ENCODE data around the gene GRID2IP. TPM values are rescaled to one million over a fixed set of nuclear protein-coding genes. Genes with fewer than 3 reads are reported as not detected.

GRID2IP gene
- total RNA-seq, 1 donor from 2014 or later, result not detected

DNA sequence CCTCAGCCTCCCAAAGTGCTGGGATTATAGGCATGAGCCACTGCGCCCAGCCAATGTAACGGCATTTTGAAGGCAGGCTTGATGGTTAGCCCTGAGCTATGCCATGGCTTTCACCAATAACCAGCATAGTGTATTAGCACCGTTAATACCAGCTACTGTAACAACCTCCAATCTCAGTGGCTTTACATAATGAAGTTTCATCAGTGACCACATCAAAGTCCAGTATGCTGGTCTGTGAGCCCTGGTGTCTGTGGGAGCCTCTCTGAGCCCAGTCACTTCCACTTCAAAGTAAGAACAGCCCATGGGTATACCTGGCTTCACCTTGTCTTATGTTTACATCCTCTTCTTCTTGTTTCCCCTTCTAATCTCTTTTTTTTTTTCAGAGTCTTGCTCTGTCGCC lies 14.4 kb upstream of the GRID2IP start:
- ATAC-seq (ENCODE audit: poor library complexity) (no peak), DNase-seq (no peak)
- intact Hi-C loops (cut with DNase I), result no loop called here

DNA sequence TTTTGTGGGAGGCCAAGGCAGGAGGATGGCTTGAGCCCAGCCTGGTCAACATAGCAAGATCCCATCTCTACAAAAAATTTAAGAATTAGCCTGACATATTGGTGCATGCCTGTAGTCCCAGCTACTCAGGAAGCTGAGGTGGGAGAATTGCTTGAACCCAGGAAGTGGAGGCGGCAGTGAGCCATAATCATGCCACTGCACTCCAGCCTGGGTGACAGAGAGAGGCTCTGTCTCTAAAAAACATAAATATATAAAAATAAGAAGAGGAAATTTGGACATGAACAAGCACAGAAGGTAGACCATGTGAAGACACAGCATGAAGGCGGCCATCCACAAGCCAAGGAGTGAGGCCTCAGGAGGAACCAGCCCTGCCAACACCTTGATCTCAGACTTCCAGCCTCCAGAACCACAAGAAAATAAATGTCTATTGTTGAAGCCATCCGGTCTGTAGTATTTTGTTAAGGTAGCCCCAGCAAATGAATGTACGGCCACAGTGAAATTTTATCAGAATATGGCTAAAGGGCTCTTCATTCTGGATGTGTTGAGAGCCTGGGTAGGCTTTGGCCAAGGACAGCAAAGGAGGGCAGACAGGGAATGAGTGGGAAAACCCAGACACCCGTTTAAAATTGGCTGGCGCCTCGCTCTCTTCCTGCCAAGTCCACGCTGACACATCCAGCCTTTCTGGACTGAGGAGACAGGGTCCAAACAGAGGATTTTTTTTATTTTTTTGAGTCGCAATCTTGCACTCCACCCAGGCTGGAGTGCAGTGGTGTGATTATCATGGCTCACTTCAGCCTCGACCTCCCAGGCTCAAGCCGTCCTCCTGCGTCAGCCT lies 12.9 kb upstream of the GRID2IP start:
- DNase-seq (no peak), ATAC-seq (ENCODE audit: poor library complexity) (peak; percentile 41)
- intact Hi-C loops (cut with DNase I), result no loop called here

DNA sequence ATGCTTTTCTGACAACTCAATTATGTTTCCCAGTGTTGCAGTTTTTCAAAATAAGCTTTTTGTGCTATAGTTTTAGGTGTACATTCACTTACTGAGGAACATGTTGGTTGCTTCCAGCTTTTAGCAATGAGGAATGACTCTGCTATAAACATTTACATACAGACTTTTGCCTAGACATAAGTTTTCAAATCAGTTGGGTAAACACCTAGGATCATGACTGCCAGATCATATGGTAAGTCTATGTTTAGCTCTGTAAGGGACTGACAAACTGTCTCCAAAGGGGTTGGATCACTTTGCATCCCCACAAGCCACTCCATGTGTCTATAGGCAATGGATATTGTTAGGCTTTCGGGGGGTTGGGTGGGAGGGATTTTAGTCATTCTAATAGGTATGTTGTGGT lies 10.8 kb upstream of the GRID2IP start:
- intact Hi-C loops (cut with DNase I), result no loop called here
- ATAC-seq (ENCODE audit: poor library complexity), result no peak
- DNase-seq, result no peak

DNA sequence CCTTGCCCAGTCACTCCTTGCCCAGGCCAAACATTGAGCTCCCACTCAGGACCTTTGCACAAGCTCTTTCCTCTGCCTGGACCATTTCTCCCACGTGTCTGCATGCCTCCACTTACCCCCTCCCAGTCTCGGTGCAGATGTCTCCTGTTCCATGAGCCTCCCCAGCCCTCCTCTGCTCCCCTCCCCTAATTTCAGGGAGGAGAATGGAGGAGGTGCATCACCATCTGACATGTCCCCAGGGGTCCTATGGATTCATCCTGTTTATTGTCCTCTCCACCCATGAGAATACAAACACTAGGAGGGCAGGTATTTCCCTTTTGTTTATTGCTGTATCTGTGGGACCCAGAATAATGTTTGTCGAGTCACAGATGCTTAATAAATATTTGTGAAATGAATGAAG lies 8.6 kb upstream of the GRID2IP start:
- no peak for ATAC-seq (ENCODE audit: poor library complexity)
- intact Hi-C loops (cut with DNase I), result no loop called here
- DNase-seq, result no peak

DNA sequence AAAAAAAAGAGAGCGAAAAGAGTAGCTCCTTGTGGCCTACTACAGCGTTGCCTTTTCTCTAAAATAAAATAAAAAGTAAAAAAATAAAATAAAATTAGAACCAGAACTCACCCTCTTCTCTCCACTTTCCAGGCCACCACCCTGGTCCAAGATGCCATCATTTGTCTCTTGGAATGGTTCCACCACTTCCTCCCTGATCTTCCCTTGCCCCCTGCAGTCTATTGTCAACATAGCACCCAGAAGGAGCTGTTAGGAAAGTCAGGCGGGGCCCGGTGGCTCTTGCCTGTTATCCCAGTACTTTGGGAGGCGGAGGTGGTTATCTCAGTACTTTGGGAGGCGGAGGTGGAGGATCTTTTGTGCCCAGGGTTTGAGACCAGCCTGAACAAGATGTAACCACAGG lies 7.6 kb upstream of the GRID2IP start:
- DNase-seq, result no peak
- no peak for ATAC-seq (ENCODE audit: poor library complexity)
- intact Hi-C loops (cut with DNase I), result no loop called here

DNA sequence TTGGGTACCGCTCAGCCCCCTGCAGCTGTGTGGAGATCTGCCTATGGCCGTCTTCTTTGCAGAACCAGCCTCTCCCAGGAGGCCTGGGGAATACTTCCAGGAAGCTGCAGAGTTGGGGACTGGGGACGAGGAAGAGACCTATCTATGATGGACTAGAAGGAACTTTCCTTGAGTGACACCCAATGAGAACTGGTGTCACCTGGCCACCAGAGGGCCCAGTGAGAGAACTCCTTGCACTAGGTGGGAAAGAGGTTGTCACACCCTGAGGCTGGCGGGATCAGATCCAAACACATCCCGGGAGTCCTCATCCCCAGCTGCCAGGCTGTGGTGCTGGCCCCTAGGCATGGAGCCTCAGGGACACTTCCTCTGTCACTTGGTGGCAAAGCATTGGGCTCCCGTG lies 4.9 kb upstream of the GRID2IP start:
- intact Hi-C loops (cut with DNase I), result no loop called here
- DNase-seq, result no peak

DNA sequence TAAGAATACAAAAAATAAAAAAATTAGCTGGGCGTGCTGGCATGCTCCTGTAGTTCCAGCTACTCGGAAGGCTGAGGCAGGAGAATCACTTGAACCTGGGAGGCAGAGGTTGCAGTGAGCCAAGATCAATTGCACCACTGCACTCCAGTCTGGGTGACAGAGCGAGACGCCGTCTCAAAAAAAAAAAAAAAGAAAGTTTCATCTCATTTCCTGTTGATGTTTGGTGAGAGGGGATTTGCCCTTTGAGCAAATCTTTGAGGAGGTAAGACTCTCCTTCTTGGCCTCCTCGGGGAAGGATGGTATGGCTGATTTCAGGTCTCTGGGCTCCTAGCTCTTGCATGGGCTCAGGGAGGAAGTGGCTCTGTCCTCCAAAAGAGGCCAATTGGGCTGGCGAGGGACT lies 3.6 kb upstream of the GRID2IP start:
- ATAC-seq (ENCODE audit: poor library complexity) (no peak), DNase-seq (no peak)
- intact Hi-C loops (cut with DNase I), result no loop called here

More for the DNA sequence above, 4.9 kb upstream of the GRID2IP start:
- no peak for ATAC-seq (ENCODE audit: poor library complexity)

DNA sequence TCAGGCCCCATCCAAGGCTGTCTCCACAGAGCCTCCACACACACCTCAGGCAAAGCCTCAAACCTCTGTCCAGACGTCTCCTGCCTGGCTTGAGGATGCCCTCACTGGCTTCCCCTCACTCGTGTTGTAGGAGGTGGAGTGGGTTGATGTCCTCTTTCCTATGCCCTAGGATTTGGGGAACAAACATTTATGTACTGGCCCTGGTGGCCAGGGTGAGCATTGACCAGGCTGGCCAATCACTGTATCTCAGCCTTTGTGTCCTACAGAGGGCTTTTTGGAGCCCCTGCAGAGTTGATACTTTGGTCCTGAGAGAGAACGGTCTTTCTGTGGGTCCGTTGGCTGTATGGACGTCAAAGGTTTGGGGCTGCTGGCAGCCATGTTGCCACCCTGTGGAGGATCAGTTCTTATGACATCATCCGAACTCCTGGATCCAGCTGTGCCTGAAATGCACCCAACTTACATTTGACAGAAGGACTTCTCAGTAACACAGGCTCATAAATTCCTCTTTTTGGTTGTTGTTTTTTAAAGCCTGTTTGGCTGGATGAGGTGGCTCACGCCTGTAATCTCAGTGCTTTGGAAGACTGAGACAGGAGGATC lies 2.3 kb upstream of the GRID2IP start:
- DNase-seq (no peak), ATAC-seq (ENCODE audit: poor library complexity) (no peak)
- intact Hi-C loops (cut with DNase I), result no loop called here

DNA sequence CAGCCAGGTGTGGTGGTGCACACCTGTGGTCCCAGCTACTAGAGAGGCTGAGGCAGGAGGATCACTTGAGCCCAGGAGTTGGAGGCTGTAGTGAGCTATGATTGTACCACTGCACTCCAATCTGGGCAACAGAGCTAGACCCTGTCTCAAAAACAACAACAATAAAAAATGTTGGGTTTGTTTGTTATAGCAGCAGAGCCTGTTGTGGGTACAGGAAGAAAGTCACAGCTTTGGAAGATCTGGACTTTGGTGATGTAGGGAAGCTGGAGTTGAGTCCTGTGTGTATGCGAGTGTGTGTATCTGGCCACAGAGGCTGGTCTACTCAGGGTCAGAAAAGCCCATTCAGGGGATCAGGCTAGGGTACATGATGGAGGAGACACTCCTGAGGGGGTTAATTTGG lies 3.9 kb downstream of the GRID2IP start:
- intact Hi-C loops (cut with DNase I), result no loop called here

DNA sequence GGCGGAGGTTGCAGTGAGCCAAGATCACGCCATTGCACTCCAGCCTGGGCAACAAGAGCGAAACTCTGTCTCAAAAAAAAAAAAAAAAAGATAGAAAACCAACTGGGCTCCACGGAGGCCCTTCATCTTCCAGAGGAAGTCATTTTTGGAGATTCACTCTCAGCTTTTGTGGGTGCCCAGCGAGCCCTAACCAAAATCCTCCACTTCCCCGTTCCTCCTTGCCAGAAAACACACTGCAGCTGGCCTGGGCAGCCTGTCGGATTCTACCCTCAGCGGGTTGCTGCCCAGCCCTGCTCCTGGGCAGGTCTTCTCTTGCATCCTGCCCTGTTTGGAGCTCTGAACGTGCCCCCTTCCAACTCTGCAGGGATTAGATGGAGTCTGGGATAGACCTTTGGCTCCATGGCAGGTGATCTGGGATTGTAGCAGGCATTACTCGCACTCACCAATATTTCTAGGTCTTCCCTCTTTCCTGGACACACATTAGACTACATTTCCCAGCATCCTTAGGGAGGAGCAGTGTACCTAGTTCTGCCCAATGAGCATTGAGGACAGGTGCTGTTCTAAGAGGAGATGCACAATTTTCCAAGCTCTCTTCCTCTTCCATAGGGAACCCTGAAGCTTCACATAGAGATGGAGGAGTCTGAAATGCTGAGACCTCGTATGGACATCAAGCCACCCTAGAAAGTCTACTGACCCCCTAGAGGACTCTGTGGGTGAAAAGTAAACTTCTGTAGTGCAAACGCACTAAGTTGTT lies 4.6 kb downstream of the GRID2IP start:
- DNase-seq (no peak), ATAC-seq (ENCODE audit: poor library complexity) (no peak)
- intact Hi-C loops (cut with DNase I), result no loop called here

More for the DNA sequence above, 3.9 kb downstream of the GRID2IP start:
- ATAC-seq (ENCODE audit: poor library complexity) (no peak), DNase-seq (no peak)

DNA sequence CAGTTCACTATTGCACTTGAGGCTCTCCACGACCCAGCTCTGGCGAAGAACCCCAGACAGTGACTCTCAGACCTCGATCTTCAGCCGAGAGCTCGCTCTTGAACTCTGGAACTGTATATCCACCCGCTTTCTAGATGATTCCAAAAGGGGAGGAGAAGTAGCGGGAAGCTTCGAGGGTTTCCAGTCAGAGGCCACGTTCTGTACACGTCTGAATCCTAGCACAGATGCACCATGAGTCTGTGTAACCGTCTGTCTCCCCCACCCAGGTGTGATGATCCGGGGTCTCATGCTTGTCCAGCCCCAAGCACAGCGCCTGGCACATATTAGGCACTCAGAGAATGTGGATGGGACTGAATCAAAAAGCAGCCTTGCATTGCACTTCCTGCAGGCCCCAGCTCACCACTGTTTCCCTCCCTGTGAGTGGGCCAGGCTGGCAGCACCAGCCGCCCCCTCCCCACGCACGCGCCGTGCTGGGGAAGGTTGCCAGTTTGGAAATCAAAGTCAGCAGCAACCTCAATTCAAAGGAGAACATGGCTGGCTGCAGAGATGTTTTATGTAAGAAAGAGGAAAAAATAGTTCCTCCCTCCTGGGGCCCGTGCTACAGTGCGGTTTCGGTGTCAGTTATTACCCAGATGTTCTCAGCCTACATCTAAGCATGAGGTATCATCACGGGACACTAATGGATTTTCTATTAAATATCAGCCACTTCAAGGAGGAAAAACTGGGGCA lies 5.7 kb downstream of the GRID2IP start:
- DNase-seq (no peak), ATAC-seq (ENCODE audit: poor library complexity) (no peak)
- intact Hi-C loops (cut with DNase I), result no loop called here

DNA sequence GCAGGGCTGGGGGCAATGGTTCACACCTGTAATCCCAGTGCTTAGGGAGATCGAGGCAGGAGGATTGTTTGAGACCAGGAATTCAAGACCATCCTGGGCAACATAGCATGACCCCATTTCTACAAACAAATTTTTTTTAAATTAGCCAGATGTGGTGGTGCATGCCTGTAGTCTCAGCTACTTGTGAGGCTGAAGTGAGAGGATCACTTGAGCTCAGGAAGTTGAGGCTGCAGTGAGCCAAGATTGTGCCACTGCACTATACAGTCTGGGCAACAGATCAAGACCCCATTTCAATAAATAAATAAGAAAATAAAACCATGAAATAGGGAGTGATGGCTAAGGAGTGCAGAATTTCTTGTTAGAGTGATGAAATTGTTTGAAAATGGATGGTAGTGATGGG lies 8.9 kb downstream of the GRID2IP start:
- no peak for ATAC-seq (ENCODE audit: poor library complexity)
- intact Hi-C loops (cut with DNase I), result no loop called here
- DNase-seq, result no peak

DNA sequence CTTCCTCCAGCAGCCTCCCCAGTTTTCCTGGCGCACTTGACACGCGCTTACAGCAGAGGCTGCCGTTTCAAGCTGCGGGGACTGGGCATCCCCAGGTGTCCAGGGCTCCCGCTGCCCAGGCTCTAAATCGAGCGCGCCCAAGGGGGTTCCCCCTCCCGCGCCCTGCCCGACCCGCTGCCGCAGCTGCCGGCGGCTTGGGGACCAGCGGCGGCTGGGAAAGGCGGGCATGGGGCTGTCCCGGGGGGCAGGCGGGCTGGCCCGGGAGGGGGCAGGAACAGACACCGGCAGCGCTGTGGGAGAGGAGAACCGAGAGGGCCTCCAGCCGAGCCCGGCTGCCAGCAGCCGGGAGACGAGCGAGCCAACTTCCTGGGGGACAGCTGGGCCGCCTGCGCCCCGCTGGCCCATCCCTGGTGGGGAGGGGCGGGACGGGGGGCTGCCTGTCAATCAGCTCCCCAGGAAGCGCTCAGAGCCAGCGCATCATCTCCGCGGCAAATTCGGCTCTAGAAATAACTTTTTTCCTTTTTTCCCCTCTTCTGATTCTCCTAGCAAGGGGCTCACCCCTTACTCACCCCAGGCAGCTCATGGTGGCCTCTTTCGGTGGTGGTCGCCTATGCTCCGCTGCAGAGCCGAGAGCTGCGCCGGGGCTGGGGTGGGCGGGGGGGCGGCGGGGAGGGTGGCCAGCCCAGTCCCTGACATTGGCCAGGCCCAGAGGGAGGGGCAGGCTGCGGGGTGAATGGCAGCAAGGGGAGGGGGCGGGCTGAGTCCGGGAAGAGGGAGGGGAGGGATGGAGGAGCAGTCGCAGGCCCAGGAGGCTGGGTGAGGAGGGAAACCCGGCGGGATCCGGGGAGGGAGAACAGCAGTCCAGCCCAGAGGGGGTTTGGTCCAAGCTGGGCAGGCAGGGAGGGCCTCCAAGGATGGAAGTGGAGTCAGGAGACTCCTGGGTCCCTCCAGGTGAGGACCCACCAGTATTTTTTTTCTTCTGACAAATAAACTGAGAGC lies 14.7 kb downstream of the GRID2IP start:
- no peak for DNase-seq
- intact Hi-C loops (cut with DNase I), result no loop called here
- ATAC-seq (ENCODE audit: poor library complexity), result no peak

DNA sequence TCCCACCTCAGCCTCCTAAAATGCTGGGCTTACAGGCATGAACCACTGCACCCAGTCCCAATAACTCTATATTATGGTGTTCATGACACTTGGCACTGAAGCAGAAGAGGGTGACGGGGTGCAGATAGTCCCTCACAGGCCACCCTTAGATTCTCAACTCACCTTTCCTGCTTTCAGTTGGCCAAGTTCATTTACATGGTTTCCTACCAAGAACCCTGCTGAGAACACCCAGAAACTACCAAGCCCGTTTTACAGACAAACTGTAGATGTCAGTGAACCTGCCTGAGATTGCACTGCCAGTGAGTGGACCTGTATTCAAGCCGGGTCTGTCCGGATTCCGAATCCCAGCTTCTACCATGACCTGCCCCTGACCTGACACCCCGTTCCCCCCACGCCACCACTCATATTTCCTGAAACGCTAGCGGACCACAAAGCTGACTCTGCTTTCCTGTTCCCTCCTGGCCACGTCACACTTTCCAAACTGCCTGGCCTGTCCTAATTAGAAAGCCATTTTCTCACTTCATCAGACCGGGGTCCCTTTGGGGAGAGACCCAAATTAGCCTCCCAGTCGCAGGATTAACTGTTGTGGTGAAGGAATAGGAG lies 17.3 kb downstream of the GRID2IP start:
- intact Hi-C loops (cut with DNase I), result no loop called here
- ATAC-seq (ENCODE audit: poor library complexity) (no peak), DNase-seq (no peak)

DNA sequence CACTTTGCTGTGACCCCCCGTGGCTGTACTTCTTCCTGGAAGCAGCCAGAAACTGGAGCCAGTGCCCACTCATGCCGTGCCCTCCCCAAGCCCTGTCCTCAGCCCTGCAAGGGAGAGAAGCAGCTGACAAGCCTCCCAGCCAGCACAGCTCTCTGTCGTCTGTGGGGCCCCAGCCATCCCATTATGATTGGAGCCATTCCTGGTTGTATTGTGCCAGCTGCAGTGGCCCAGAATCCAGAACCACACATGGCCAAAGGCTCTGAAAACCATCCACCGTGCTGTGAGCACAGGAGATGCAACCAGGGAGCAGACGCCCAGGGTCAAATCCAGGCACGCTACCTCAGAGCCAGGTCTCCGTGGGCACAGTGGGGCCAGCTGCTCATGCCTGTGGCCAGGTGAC lies 18.7 kb downstream of the GRID2IP start:
- DNase-seq, result no peak
- intact Hi-C loops (cut with DNase I), result no loop called here
- no peak for ATAC-seq (ENCODE audit: poor library complexity)

DNA sequence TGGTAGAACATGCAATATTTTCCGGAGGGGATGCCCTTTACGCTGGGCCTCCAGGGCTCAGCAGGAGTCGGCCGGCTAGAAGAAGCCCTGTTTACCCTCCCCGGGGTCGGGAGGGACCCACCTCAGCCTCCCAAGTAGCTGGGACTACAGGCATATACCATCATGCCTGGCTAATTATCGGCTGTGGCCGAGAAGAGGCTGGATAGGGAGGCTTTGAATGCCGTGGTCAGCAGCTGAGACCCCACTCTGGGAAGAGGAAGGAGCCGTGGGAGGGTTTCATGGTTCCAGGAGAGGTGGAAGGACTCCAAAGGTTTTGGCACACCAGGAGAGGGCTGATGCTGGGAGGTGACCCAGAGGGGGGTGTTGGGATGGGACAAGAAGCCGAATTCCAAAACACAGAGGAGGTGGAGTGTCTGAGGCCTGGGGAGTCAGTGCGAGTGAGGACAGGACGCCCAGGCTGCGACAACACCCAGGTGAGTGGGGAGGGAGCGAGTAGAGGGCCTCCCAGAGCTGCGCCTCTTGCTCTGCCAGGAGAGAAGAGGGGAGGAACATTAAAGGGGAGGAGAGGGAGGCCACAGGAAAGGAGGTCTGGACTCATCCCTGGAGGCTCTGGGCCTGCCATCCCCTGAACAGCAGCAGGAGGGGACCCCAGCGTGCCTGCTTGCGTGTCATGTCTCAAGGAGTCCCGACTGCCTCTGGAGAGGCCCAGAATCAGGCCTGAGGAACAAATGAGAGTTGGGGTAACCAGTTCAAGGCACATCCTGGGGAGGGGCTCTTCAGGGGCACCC lies 19.6 kb downstream of the GRID2IP start:
- intact Hi-C loops (cut with DNase I), result no loop called here
- DNase-seq, result no peak
- ATAC-seq (ENCODE audit: poor library complexity), result no peak

Data from Right ventricle myocardium superior (tissue), 1 donor.